K562 (cell line): ENCODE measurements around the gene ARMH3. TPM values are rescaled to one million over a fixed set of nuclear protein-coding genes. Genes with fewer than 3 reads are reported as not detected.

Experiments used
- ATAC-seq: fragments of 200-7000 bp; cut with Tn5 transposase; 3 replicates; pipeline ENCODE4 v1.9.1; 2020; ENCODE audit warnings: moderate library complexity
- BruUV-seq: library from RNA; stranded (reverse); fragments of 400-500 nt; replicated peaks from 2 replicates; lab custom pipeline; 2021; lab: Mats Ljungman, UMichigan
- CTCF ChIA-PET: fragments of 300-600 bp; formaldehyde crosslinking; extraction: SDS; loops from one replicate; lab custom pipeline; 2021; ENCODE audit warnings: low intra/inter-chr PET ratio; lab: Yijun Ruan, JAX
- POLR2A ChIA-PET: fragments of 300-600, 350-650 bp; sonication (Branson Sonifier 250); formaldehyde crosslinking; extraction: SDS; loops from one replicate; lab custom pipeline; 2021; ENCODE audit warnings: antibody characterized with exemption, inconsistent platforms; lab: Yijun Ruan, JAX
- DNase-seq, 4 experiments: peaks; one replicate each; pipeline versions ENCODE4 v3.0.0 to v3.0.0-alpha.2; 2011 to 2018; ENCODE audit warnings: low spot score in 3 of 4, mixed read lengths in 3 of 4; ENCODE audit errors: extremely low read depth in 1 of 4
- FAIRE-seq: peaks from 2 replicates; lab custom pipeline; 2011; peaks lifted over from hg19 to GRCh38; lab: Jason Lieb, UNC
- H2AFZ ChIP-seq: 2 replicates; pipeline ENCODE4 v1.6.0; 2011; ENCODE audit warnings: low read depth, low read length, control low read depth, inconsistent platforms
- H3K27ac ChIP-seq: fragments of 200-600 bp; 3 replicates; pipeline ENCODE4 v1.8.0; 2011; ENCODE audit warnings: low read depth, mild to moderate bottlenecking, control low read depth, inconsistent platforms, low read length, moderate library complexity, mixed read lengths; ENCODE audit errors: extremely low read depth
- H3K27me3 ChIP-seq, 2 experiments: fragments of 300-600 bp in 1 of 2; 2 replicates in 1 of 2; 3 replicates in 1 of 2; pipeline versions ENCODE4 v1.6.0 to v1.8.0; 2011; ENCODE audit warnings: inconsistent platforms in 2 of 2, low read length in 2 of 2, mild to moderate bottlenecking in 1 of 2, mixed read lengths in 1 of 2, moderate library complexity in 1 of 2; ENCODE audit not compliant: control insufficient read depth in 2 of 2, insufficient read depth in 2 of 2
- H3K36me3 ChIP-seq: fragments of 300-600 bp; 3 replicates; pipeline ENCODE4 v1.8.0; 2011; ENCODE audit warnings: mild to moderate bottlenecking, low read length, inconsistent platforms; ENCODE audit not compliant: control insufficient read depth, insufficient read depth
- H3K4me1 ChIP-seq, 2 experiments: fragments of 200-600 bp in 1 of 2; replicated peaks in 1 of 2; 2 replicates in 1 of 2; 3 replicates in 1 of 2; pipeline versions ENCODE4 v1.5.1 to v1.8.0; 2011; ENCODE audit warnings: inconsistent platforms in 2 of 2, low read length in 2 of 2, mild to moderate bottlenecking in 1 of 2, mixed read lengths in 1 of 2, moderate library complexity in 1 of 2; ENCODE audit not compliant: control insufficient read depth in 2 of 2, insufficient read depth in 2 of 2
- H3K4me2 ChIP-seq: 2 replicates; pipeline ENCODE4 v1.6.1; 2011; ENCODE audit warnings: low read length, control low read depth, inconsistent platforms, mixed read lengths; ENCODE audit not compliant: insufficient read depth
- H3K4me3 ChIP-seq: fragments of 200-600 bp; sonication (generic), shearing (Covaris generic); 2 replicates; pipeline ENCODE4 v1.5.1; 2016; ENCODE audit warnings: control low read depth, inconsistent platforms
- H3K79me2 ChIP-seq: fragments of 200-600 bp; 3 replicates; pipeline ENCODE4 v1.8.0; 2011; ENCODE audit warnings: low read length, inconsistent platforms; ENCODE audit not compliant: control insufficient read depth, insufficient read depth
- H3K9ac ChIP-seq, 2 experiments: 2 replicates each; pipeline versions ENCODE4 v1.6.0 to v1.6.1; 2011; ENCODE audit warnings: low read depth in 2 of 2, low read length in 2 of 2, control low read depth in 1 of 2, inconsistent platforms in 1 of 2, mild to moderate bottlenecking in 1 of 2, mixed read lengths in 1 of 2; ENCODE audit not compliant: insufficient read depth in 1 of 2
- H3K9me1 ChIP-seq: one replicate; pipeline ENCODE4 v1.6.0; 2011; ENCODE audit warnings: inconsistent platforms, mild to moderate bottlenecking, low read length, moderate library complexity; ENCODE audit not compliant: control insufficient read depth, insufficient read depth
- H3K9me3 ChIP-seq: replicated peaks from 2 replicates; pipeline ENCODE4 v1.5.1; 2011; ENCODE audit warnings: low read depth, low read length, inconsistent platforms; ENCODE audit not compliant: control insufficient read depth, insufficient read depth
- H4K20me1 ChIP-seq: replicated peaks from 2 replicates; pipeline ENCODE4 v1.6.1; 2011; ENCODE audit warnings: low read length, inconsistent platforms, mixed read lengths; ENCODE audit not compliant: control insufficient read depth, insufficient read depth
- ARID4B ChIP-seq: sonication (generic); formaldehyde crosslinking; IDR thresholded peaks from 2 replicates; pipeline ENCODE4 v1.8.0; 2022; ENCODE audit warnings: mild to moderate bottlenecking, missing genetic modification reagents
- HDAC3 ChIP-seq: fragments of 450-650 bp; IDR thresholded peaks from 2 replicates; pipeline ENCODE4 v1.6.1; 2018; ENCODE audit warnings: borderline replicate concordance, mild to moderate bottlenecking, moderate library complexity; ENCODE audit not compliant: partially characterized antibody
- IFI16 ChIP-seq: fragments of 250-450 bp; sonication (Bioruptor Pico); IDR thresholded peaks from 2 replicates; pipeline ENCODE4 v2.1.2; 2022; ENCODE audit warnings: mild to moderate bottlenecking, inconsistent platforms
- PHB ChIP-seq: fragments of 250-450 bp; sonication (Bioruptor Pico); IDR thresholded peaks from 2 replicates; pipeline ENCODE4 v1.5.0; 2021
- RBFOX2 ChIP-seq: fragments of 200-400 bp; formaldehyde crosslinking; IDR thresholded peaks from 2 replicates; pipeline ENCODE4 v1.6.1; 2017; ENCODE audit warnings: low read depth, mild to moderate bottlenecking, low read length, moderate library complexity
- SREBF2 ChIP-seq: sonication (generic); formaldehyde crosslinking; IDR thresholded peaks from 2 replicates; pipeline ENCODE4 v1.4.0; 2020; ENCODE audit warnings: mild to moderate bottlenecking, missing genetic modification reagents
- ZFP1 ChIP-seq: fragments of 450-650 bp; formaldehyde crosslinking; IDR thresholded peaks from 2 replicates; pipeline ENCODE4 v1.4.0; 2020; ENCODE audit warnings: mild to moderate bottlenecking, mixed read lengths
- ZNF444 ChIP-seq: fragments of 250-450 bp; sonication (Bioruptor Pico); IDR thresholded peaks from 2 replicates; pipeline ENCODE4 v1.4.0; 2020; ENCODE audit warnings: mild to moderate bottlenecking, moderate library complexity
- ZNF830 ChIP-seq: fragments of 250-450 bp; sonication (Bioruptor Pico); IDR thresholded peaks from 2 replicates; pipeline ENCODE4 v1.5.0; 2021; ENCODE audit warnings: mild to moderate bottlenecking
- WGBS: fragments of 100-300 bp; shearing (Covaris generic); methylation state at CpG from one replicate; pipeline ENCODE4 v1.1.6; 2016; ENCODE audit warnings: low coverage, mixed read lengths; ENCODE audit not compliant: insufficient coverage; ENCODE audit errors: missing lambda C conversion rate; 5-methylcytosine and 5-hydroxymethylcytosine counted together
- in situ Hi-C: fragments of 300-500 bp; cut with MboI; formaldehyde crosslinking; loops from 4 replicates; pipeline ENCODE4 v1.15.0; 2018; ENCODE audit warnings: inconsistent platforms, mixed read lengths
- intact Hi-C: fragments of 100-400 bp; cut with micrococcal nuclease; formaldehyde crosslinking; loops from 2 replicates; pipeline ENCODE4 v1.14.2; 2022
- polyA plus RNA-seq, 8 experiments: library from polyadenylated mRNA; depleted of rRNA in 4 of 8; stranded (reverse) in 5 of 8; unstranded in 3 of 8; fragments of >200 nt; fragmentation: Nextera tagmentation in 2 of 8; fragmentation: Illumina TruSeq in 1 of 8; extraction: Ambion mirVana in 2 of 8; extraction: Trizol in 1 of 8; gene quantifications; 2 replicates each; pipeline versions ENCODE4 v1.2.1 to v1.2.3, GENCODE V29; 2011 to 2014; ENCODE audit warnings: inconsistent platforms in 1 of 8, missing spikeins in 1 of 8
- total RNA-seq, 7 experiments: library from RNA; depleted of rRNA in 6 of 7; stranded (reverse); fragments of >200 nt in 6 of 7; fragmentation: Illumina TruSeq in 2 of 7; extraction: Trizol in 2 of 7; gene quantifications; 2 replicates each; pipeline versions ENCODE4 v1.2.1 to v1.2.3, GENCODE V29; 2011 to 2021; ENCODE audit warnings: low replicate concordance in 1 of 7
- TF ChIP-seq, protein P1 (sequence below): fragments of 150-350 bp; IDR thresholded peaks from 2 replicates; pipeline ENCODE4 v1.6.1; 2014; ENCODE audit warnings: low read depth, mild to moderate bottlenecking, low read length, borderline replicate concordance
- TF ChIP-seq, protein P2 (sequence below): sonication (generic); formaldehyde crosslinking; IDR thresholded peaks from 2 replicates; pipeline ENCODE4 v1.8.0; 2023; ENCODE audit warnings: mild to moderate bottlenecking, missing genetic modification reagents

Gene ARMH3
- total and polyA plus RNA-seq, 9 of the 15 experiments (the other 6 are each of a cell fraction or from before 2014, with no cell fraction given): 0.29 to 0.73 TPM; not detected in 7

DNA sequence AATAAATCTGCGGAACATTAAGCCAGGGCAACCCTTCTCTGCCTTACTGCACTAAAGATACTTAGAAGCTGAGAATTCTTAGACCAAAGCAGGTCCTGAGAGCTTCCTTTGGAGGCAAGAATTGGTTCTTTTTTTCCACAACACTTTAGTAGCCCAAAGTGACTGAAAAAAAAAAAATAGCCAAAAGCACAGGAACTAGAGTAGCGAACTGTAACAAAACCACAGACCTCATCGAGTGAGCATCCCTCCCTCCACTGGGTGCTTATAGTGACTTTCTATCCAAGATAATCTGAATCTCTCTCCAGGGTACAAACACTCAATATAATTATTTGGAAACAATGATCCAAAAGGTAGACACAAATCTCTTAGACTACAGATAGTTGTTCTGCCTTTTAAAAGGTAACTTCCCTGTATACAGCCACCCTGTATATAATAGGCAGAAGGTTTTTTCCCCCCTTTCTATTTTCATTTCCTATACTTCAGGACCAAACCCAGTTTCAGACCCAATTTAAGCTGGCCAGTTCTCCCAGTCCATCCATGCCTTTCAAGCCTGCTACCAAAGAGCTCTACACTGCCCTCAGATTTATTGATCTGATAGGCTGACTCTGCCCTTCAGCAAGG, 180.8 kb downstream of the ARMH3 start:
- FAIRE-seq: no peak
- no peak overlapping the region for H3K9ac ChIP-seq
- BruUV-seq: no TSS peak
- no peak overlapping the region for H3K27ac ChIP-seq
- ChIA-PET POLR2A (no interaction called here), CTCF (no interaction called here)
- ATAC-seq: no peak
- no peaks in the 10 kb centered on the region for H3K36me3 ChIP-seq
- no peaks in the 10 kb centered on the region for H3K9me1 ChIP-seq
- no peak overlapping the region for H2AFZ ChIP-seq
- H3K4me1 ChIP-seq: no peaks in the 10 kb centered on the region
- intact Hi-C loops (no loop called here), in situ Hi-C loops (no loop called here)
- H3K79me2 ChIP-seq: no peaks in the 10 kb centered on the region
- WGBS: no CpG with 5 or more reads among the region's 3 CpGs
- H3K9me3 ChIP-seq: no peaks in the 10 kb centered on the region
- no peak overlapping the region for H3K4me2 ChIP-seq
- no peaks in the 10 kb centered on the region for H4K20me1 ChIP-seq
- no peak overlapping the region for H3K4me3 ChIP-seq
- DNase-seq: no peak
- H3K27me3 ChIP-seq: no peaks in the 10 kb centered on the region
- TF ChIP-seq IFI16 (no peak), SREBF2 (no peak), ZFP1 (CRISPR knock-in tag) (no peak), ZNF830 (no peak), RBFOX2 (no peak), ZNF444 (CRISPR knock-in tag) (no peak), PHB (no peak), HDAC3 (no peak), ARID4B (CRISPR knock-in tag) (no peak)
- TF ChIP-seq, protein P1, sequence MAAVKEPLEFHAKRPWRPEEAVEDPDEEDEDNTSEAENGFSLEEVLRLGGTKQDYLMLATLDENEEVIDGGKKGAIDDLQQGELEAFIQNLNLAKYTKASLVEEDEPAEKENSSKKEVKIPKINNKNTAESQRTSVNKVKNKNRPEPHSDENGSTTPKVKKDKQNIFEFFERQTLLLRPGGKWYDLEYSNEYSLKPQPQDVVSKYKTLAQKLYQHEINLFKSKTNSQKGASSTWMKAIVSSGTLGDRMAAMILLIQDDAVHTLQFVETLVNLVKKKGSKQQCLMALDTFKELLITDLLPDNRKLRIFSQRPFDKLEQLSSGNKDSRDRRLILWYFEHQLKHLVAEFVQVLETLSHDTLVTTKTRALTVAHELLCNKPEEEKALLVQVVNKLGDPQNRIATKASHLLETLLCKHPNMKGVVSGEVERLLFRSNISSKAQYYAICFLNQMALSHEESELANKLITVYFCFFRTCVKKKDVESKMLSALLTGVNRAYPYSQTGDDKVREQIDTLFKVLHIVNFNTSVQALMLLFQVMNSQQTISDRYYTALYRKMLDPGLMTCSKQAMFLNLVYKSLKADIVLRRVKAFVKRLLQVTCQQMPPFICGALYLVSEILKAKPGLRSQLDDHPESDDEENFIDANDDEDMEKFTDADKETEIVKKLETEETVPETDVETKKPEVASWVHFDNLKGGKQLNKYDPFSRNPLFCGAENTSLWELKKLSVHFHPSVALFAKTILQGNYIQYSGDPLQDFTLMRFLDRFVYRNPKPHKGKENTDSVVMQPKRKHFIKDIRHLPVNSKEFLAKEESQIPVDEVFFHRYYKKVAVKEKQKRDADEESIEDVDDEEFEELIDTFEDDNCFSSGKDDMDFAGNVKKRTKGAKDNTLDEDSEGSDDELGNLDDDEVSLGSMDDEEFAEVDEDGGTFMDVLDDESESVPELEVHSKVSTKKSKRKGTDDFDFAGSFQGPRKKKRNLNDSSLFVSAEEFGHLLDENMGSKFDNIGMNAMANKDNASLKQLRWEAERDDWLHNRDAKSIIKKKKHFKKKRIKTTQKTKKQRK: no peak
- TF ChIP-seq, protein P2, sequence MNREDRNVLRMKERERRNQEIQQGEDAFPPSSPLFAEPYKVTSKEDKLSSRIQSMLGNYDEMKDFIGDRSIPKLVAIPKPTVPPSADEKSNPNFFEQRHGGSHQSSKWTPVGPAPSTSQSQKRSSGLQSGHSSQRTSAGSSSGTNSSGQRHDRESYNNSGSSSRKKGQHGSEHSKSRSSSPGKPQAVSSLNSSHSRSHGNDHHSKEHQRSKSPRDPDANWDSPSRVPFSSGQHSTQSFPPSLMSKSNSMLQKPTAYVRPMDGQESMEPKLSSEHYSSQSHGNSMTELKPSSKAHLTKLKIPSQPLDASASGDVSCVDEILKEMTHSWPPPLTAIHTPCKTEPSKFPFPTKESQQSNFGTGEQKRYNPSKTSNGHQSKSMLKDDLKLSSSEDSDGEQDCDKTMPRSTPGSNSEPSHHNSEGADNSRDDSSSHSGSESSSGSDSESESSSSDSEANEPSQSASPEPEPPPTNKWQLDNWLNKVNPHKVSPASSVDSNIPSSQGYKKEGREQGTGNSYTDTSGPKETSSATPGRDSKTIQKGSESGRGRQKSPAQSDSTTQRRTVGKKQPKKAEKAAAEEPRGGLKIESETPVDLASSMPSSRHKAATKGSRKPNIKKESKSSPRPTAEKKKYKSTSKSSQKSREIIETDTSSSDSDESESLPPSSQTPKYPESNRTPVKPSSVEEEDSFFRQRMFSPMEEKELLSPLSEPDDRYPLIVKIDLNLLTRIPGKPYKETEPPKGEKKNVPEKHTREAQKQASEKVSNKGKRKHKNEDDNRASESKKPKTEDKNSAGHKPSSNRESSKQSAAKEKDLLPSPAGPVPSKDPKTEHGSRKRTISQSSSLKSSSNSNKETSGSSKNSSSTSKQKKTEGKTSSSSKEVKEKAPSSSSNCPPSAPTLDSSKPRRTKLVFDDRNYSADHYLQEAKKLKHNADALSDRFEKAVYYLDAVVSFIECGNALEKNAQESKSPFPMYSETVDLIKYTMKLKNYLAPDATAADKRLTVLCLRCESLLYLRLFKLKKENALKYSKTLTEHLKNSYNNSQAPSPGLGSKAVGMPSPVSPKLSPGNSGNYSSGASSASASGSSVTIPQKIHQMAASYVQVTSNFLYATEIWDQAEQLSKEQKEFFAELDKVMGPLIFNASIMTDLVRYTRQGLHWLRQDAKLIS (CRISPR knock-in tag): no peak
